ENCODE data around the gene OSCAR.

DNA sequence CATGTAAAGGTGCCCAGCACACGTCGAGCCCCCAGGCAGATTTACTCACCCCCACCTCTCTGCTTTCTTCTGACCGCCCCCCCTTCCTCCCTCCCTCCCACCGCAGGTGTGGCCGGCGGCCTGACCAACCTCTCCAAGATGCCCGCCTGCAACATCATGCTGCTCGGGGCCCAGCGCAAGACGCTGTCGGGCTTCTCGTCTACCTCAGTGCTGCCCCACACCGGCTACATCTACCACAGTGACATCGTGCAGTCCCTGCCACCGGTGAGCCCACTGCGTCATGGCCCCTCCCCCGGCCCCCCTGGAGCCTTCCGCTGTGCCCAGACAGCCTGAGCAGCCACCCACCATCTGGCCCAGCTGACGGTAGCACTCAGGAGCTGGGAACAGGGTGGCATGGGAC lies 23.8 kb upstream of the OSCAR start:
- no peak for TF ChIP-seq POLR2A (IDR thresholded peaks at IDR 0.05)
- TF ChIP-seq, protein P1, sequence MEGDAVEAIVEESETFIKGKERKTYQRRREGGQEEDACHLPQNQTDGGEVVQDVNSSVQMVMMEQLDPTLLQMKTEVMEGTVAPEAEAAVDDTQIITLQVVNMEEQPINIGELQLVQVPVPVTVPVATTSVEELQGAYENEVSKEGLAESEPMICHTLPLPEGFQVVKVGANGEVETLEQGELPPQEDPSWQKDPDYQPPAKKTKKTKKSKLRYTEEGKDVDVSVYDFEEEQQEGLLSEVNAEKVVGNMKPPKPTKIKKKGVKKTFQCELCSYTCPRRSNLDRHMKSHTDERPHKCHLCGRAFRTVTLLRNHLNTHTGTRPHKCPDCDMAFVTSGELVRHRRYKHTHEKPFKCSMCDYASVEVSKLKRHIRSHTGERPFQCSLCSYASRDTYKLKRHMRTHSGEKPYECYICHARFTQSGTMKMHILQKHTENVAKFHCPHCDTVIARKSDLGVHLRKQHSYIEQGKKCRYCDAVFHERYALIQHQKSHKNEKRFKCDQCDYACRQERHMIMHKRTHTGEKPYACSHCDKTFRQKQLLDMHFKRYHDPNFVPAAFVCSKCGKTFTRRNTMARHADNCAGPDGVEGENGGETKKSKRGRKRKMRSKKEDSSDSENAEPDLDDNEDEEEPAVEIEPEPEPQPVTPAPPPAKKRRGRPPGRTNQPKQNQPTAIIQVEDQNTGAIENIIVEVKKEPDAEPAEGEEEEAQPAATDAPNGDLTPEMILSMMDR (IDR thresholded peaks at IDR 0.05): no peak
